K562 (cell line): ENCODE measurements around the gene AFF3. TPM values are rescaled to one million over a fixed set of nuclear protein-coding genes. Genes with fewer than 3 reads are reported as not detected.
A peak's percentile ranks its signal among the peaks of the same experiment; 100 is the strongest.

ENCODE experiments used
- ADNP ChIP-seq: fragments of 200-800 bp; sonication (Bioruptor generic); IDR thresholded peaks from 2 replicates; pipeline ENCODE4 v1.6.1; 2016; ENCODE audit warnings: missing genetic modification characterization, missing compliant biosample characterization
- ARID2 ChIP-seq: fragments of 450-650 bp; IDR thresholded peaks from 2 replicates; pipeline ENCODE4 v1.6.1; 2017; ENCODE audit warnings: antibody characterized with exemption, mild to moderate bottlenecking
- BHLHE40 ChIP-seq: IDR thresholded peaks from 2 replicates; pipeline ENCODE4 v1.6.1; 2011; ENCODE audit warnings: low read length, improper control_type of control experiment
- CHD1 ChIP-seq: fragments of 200-600 bp; sonication (generic); IDR thresholded peaks from one replicate; pipeline ENCODE4 v1.6.1; 2012; ENCODE audit warnings: mild to moderate bottlenecking, moderate library complexity, low read length, inconsistent platforms
- COPS2 ChIP-seq: fragments of 450-650 bp; conservative IDR thresholded peaks from 2 replicates; pipeline ENCODE4 v1.6.1; 2016; ENCODE audit warnings: mild to moderate bottlenecking, moderate library complexity
- DEAF1 ChIP-seq: fragments of 450-650 bp; formaldehyde crosslinking; IDR thresholded peaks from 2 replicates; pipeline ENCODE4 v1.4.0; 2020; ENCODE audit warnings: mild to moderate bottlenecking, moderate library complexity
- GATAD2A ChIP-seq: fragments of 450-650 bp; IDR thresholded peaks from 2 replicates; pipeline ENCODE4 v1.6.1; 2017
- HDAC1 ChIP-seq, 2 experiments: fragments of 450-650 bp; IDR thresholded peaks; 2 replicates each; pipeline ENCODE4 v1.6.1; 2016 to 2017; ENCODE audit warnings: inconsistent platforms in 1 of 2, mild to moderate bottlenecking in 1 of 2, moderate library complexity in 1 of 2
- KLF16 ChIP-seq: IDR thresholded peaks from 2 replicates; pipeline ENCODE4 v1.6.1; 2016; ENCODE audit warnings: antibody characterized with exemption
- MCM2 ChIP-seq: fragments of 450-650 bp; IDR thresholded peaks from 2 replicates; pipeline ENCODE4 v1.6.1; 2017; ENCODE audit warnings: low read depth, mild to moderate bottlenecking
- RNF2 ChIP-seq: sonication (generic); IDR thresholded peaks from 2 replicates; pipeline ENCODE4 v1.6.1; 2016
- SMAD4 ChIP-seq: fragments of 250-450 bp; sonication (Bioruptor Pico); conservative IDR thresholded peaks from 2 replicates; pipeline ENCODE4 v1.8.0; 2021; ENCODE audit warnings: inconsistent platforms, mild to moderate bottlenecking, moderate library complexity
- SMARCE1 ChIP-seq: fragments of 450-650 bp; IDR thresholded peaks from 2 replicates; pipeline ENCODE4 v1.7.1; 2016; ENCODE audit warnings: mild to moderate bottlenecking
- SREBF1 ChIP-seq: fragments of 150-350 bp; IDR thresholded peaks from 2 replicates; pipeline ENCODE4 v1.6.1; 2014; ENCODE audit warnings: antibody characterized with exemption, low read depth, low read length, borderline replicate concordance
- U2AF2 ChIP-seq: fragments of 200-400 bp; formaldehyde crosslinking; optimal IDR thresholded peaks from 2 replicates; pipeline ENCODE3; 2017; ENCODE audit warnings: low read depth, mild to moderate bottlenecking, low read length
- ZC3H4 ChIP-seq: sonication (generic); formaldehyde crosslinking; IDR thresholded peaks from 2 replicates; pipeline ENCODE4 v1.9.0; 2021; ENCODE audit warnings: missing genetic modification reagents, borderline replicate concordance
- ZFP36 ChIP-seq: fragments of 150-350 bp; IDR thresholded peaks from 2 replicates; pipeline ENCODE4 v1.6.1; 2018; ENCODE audit warnings: low read length, low read depth; ENCODE audit not compliant: partially characterized antibody
- ZNF24 ChIP-seq: fragments of 450-650 bp; IDR thresholded peaks from 2 replicates; pipeline ENCODE4 v1.6.1; 2016
- ZNF444 ChIP-seq: fragments of 250-450 bp; sonication (Bioruptor Pico); IDR thresholded peaks from 2 replicates; pipeline ENCODE4 v1.4.0; 2020; ENCODE audit warnings: mild to moderate bottlenecking, moderate library complexity
- ZNF561 ChIP-seq: fragments of 450-650 bp; formaldehyde crosslinking; conservative IDR thresholded peaks from 2 replicates; pipeline ENCODE4 v1.4.0; 2020; ENCODE audit warnings: mild to moderate bottlenecking, moderate library complexity
- polyA plus RNA-seq, 8 experiments: library from polyadenylated mRNA; depleted of rRNA in 4 of 8; stranded (reverse) in 5 of 8; unstranded in 3 of 8; fragments of >200 nt; fragmentation: Nextera tagmentation in 2 of 8; fragmentation: Illumina TruSeq in 1 of 8; extraction: Ambion mirVana in 2 of 8; extraction: Trizol in 1 of 8; gene quantifications; 2 replicates each; pipeline versions ENCODE4 v1.2.1 to v1.2.3, GENCODE V29; 2011 to 2014; ENCODE audit warnings: inconsistent platforms in 1 of 8, missing spikeins in 1 of 8
- total RNA-seq, 7 experiments: library from RNA; depleted of rRNA in 6 of 7; stranded (reverse); fragments of >200 nt in 6 of 7; fragmentation: Illumina TruSeq in 2 of 7; extraction: Trizol in 2 of 7; gene quantifications; 2 replicates each; pipeline versions ENCODE4 v1.2.1 to v1.2.3, GENCODE V29; 2011 to 2021; ENCODE audit warnings: low replicate concordance in 1 of 7
- TF ChIP-seq, protein P1 (sequence below), 2 experiments: fragments of 450-650 bp in 1 of 2; IDR thresholded peaks; 2 replicates each; pipeline ENCODE4 v1.6.1; 2011 to 2017; ENCODE audit warnings: low read depth in 2 of 2, antibody characterized with exemption in 1 of 2, borderline replicate concordance in 1 of 2, low read length in 1 of 2, mild to moderate bottlenecking in 1 of 2, mixed read lengths in 1 of 2; ENCODE audit not compliant: control insufficient read depth in 1 of 2
- TF ChIP-seq, protein P2 (sequence below): fragments of 250-450 bp; sonication (Bioruptor Pico); IDR thresholded peaks from 2 replicates; pipeline ENCODE4 v1.8.0; 2021; ENCODE audit warnings: moderate library complexity, mild to moderate bottlenecking, inconsistent platforms
- TF ChIP-seq, protein P3 (sequence below): fragments of 450-650 bp; IDR thresholded peaks from 2 replicates; pipeline ENCODE4 v1.6.1; 2018; ENCODE audit warnings: mild to moderate bottlenecking, low read depth; ENCODE audit not compliant: partially characterized antibody

AFF3 gene
- total and polyA plus RNA-seq, 9 of the 15 experiments (the other 6 are each of a cell fraction or from before 2014, with no cell fraction given) = 0.02 to 0.11 TPM; not detected in 7

GRCh38 chr2:99559075-99559662 lies 583.2 kb downstream of the AFF3 start (continued):
- TF ChIP-seq, protein P1, sequence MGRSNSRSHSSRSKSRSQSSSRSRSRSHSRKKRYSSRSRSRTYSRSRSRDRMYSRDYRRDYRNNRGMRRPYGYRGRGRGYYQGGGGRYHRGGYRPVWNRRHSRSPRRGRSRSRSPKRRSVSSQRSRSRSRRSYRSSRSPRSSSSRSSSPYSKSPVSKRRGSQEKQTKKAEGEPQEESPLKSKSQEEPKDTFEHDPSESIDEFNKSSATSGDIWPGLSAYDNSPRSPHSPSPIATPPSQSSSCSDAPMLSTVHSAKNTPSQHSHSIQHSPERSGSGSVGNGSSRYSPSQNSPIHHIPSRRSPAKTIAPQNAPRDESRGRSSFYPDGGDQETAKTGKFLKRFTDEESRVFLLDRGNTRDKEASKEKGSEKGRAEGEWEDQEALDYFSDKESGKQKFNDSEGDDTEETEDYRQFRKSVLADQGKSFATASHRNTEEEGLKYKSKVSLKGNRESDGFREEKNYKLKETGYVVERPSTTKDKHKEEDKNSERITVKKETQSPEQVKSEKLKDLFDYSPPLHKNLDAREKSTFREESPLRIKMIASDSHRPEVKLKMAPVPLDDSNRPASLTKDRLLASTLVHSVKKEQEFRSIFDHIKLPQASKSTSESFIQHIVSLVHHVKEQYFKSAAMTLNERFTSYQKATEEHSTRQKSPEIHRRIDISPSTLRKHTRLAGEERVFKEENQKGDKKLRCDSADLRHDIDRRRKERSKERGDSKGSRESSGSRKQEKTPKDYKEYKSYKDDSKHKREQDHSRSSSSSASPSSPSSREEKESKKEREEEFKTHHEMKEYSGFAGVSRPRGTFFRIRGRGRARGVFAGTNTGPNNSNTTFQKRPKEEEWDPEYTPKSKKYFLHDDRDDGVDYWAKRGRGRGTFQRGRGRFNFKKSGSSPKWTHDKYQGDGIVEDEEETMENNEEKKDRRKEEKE (IDR thresholded peaks at IDR 0.05; ENCODE audit: borderline replicate concordance in 1 of 2, control insufficient read depth in 1 of 2, low read depth in 2 of 2, low read length in 1 of 2) = no peak
- TF ChIP-seq CHD1 (no peak), ZC3H4 (CRISPR knock-in tag) (no peak), ZNF561 (CRISPR knock-in tag) (no peak), ZNF444 (CRISPR knock-in tag) (no peak), ZFP36 (peak; percentile 35), ADNP (tag) (no peak), ARID2 (peak; percentile 79), SMARCE1 (no peak), SREBF1 (no peak), RNF2 (no peak), U2AF2 (no peak), GATAD2A (no peak), ZNF24 (peak; percentile 75), KLF16 (no peak), SMAD4 (no peak), DEAF1 (CRISPR knock-in tag) (peak; percentile 98), COPS2 (no peak), BHLHE40 (0 out of 2 replicates have a peak, but pooled peaks have one; percentile 28), MCM2 (no peak), HDAC1 (IDR thresholded peaks at IDR 0.05) (no peak)
- TF ChIP-seq, protein P2, sequence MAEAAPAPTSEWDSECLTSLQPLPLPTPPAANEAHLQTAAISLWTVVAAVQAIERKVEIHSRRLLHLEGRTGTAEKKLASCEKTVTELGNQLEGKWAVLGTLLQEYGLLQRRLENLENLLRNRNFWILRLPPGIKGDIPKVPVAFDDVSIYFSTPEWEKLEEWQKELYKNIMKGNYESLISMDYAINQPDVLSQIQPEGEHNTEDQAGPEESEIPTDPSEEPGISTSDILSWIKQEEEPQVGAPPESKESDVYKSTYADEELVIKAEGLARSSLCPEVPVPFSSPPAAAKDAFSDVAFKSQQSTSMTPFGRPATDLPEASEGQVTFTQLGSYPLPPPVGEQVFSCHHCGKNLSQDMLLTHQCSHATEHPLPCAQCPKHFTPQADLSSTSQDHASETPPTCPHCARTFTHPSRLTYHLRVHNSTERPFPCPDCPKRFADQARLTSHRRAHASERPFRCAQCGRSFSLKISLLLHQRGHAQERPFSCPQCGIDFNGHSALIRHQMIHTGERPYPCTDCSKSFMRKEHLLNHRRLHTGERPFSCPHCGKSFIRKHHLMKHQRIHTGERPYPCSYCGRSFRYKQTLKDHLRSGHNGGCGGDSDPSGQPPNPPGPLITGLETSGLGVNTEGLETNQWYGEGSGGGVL = no peak
- TF ChIP-seq, protein P3, sequence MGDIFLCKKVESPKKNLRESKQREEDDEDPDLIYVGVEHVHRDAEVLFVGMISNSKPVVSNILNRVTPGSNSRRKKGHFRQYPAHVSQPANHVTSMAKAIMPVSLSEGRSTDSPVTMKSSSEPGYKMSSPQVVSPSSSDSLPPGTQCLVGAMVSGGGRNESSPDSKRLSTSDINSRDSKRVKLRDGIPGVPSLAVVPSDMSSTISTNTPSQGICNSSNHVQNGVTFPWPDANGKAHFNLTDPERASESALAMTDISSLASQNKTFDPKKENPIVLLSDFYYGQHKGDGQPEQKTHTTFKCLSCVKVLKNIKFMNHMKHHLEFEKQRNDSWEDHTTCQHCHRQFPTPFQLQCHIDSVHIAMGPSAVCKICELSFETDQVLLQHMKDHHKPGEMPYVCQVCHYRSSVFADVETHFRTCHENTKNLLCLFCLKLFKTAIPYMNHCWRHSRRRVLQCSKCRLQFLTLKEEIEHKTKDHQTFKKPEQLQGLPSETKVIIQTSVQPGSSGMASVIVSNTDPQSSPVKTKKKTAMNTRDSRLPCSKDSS = no peak
